Activated CD4-positive, alpha-beta memory T cell treated with anti-CD3 and anti-CD28 coated beads for 36 hours (primary cell): ENCODE data around the gene MAPRE2. TPM values are rescaled to one million over a fixed set of nuclear protein-coding genes. Genes with fewer than 3 reads are reported as not detected.
A peak's percentile ranks its signal among the peaks of the same experiment; 100 is the strongest.

Experiments used
- CTCF ChIA-PET: fragments of 350-600 bp; sonication (Branson Sonifier 250); formaldehyde crosslinking; loops from one replicate; lab custom pipeline; 2021; ENCODE audit warnings: antibody characterized with exemption, inconsistent platforms; lab: Charles Lee
- POLR2A ChIA-PET: fragments of 350-600 bp; sonication (Branson Sonifier 250); formaldehyde crosslinking; loops from one replicate; lab custom pipeline; 2021; ENCODE audit warnings: antibody characterized with exemption; lab: Charles Lee
- DNase-seq: peaks from one replicate; pipeline ENCODE4 v3.0.0-alpha.2; 2020
- H3K27ac Mint-ChIP-seq: one replicate; pipeline ENCODE4 v1.8.0; 2021; ENCODE audit warnings: mixed read lengths
- H3K27me3 Mint-ChIP-seq: one replicate; pipeline ENCODE4 v1.8.0; 2021; ENCODE audit warnings: mixed read lengths
- H3K36me3 Mint-ChIP-seq: one replicate; pipeline ENCODE4 v1.8.0; 2021; ENCODE audit warnings: mixed read lengths
- H3K4me1 Mint-ChIP-seq: one replicate; pipeline ENCODE4 v1.8.0; 2021; ENCODE audit warnings: low read depth, mixed read lengths
- H3K4me3 Mint-ChIP-seq: one replicate; pipeline ENCODE4 v1.8.0; 2021; ENCODE audit warnings: mild to moderate bottlenecking, mixed read lengths
- H3K9me3 Mint-ChIP-seq: one replicate; pipeline ENCODE4 v1.8.0; 2021; ENCODE audit warnings: mixed read lengths
- intact Hi-C: fragments of 100-400 bp; cut with micrococcal nuclease; formaldehyde crosslinking; loops from one replicate; pipeline ENCODE4 v1.15.1; 2023
- total RNA-seq, 2 experiments: library from RNA; stranded (reverse); gene quantifications; one replicate each; pipeline ENCODE4 v1.2.3, GENCODE V29; 2021

MAPRE2 gene
- total RNA-seq = 10 to 100 TPM; 46.4 to 46.5 TPM

GRCh38 chr18:35040988-35041814 is at the start of gene MAPRE2:
Gene MAPRE2 (plus strand): TSS chr18:35041413. CDS start chr18:35041540, 127 bp downstream.
- peaks cover 63% of the 10 kb centered on the region for H3K4me1 Mint-ChIP-seq
- ChIA-PET CTCF (interaction anchor here (0.9 to 5.4 kb wide), 6 partner anchors 9 to 175 kb away, joined by 3 to 57 read pairs (median 4); no protein-coding TSS in a partner anchor), POLR2A (interaction anchor here (0.9 to 4.1 kb wide), 9 partner anchors 9 to 303 kb away, joined by 3 to 46 read pairs (median 6); partner anchors contain the start of genes ZNF24 and ZNF397)
- intact Hi-C loops = loop anchor here (1.0 to 10.0 kb wide), 10 partner anchors 11 to 1026 kb away; partner anchors contain the start of genes INO80C, RMP24, RPRD1A and ZNF396
- H3K27ac Mint-ChIP-seq = peak within 1 kb of the TSS; percentile 94
- no peaks in the 10 kb centered on the region for H3K9me3 Mint-ChIP-seq
- peak within 1 kb of the TSS; percentile 98 for H3K4me3 Mint-ChIP-seq
- DNase-seq = peak; percentile 99
- no peaks in the 10 kb centered on the region for H3K27me3 Mint-ChIP-seq
- peaks cover 5% of the 10 kb centered on the region for H3K36me3 Mint-ChIP-seq

- Mint-ChIP-seq H3K4me3 (no peak overlapping the region), H3K27me3 (peaks cover 2% of the 10 kb centered on the region), H3K27ac (no peak overlapping the region), H3K36me3 (no peaks in the 10 kb centered on the region), H3K4me1 (peaks cover 4% of the 10 kb centered on the region), H3K9me3 (no peaks in the 10 kb centered on the region)
- ChIA-PET CTCF (interaction anchor here (1.1 kb wide), 1 partner anchor 152 kb away, joined by 5 read pairs; no protein-coding TSS in a partner anchor), POLR2A (no interaction called here)
- no peak for DNase-seq
- intact Hi-C loops = no loop called here
Measured at GRCh38 chr18:34991561-34991960, 49.7 kb upstream of the MAPRE2 start.

GRCh38 chr18:34993289-34993688 is 47.9 kb upstream of the MAPRE2 start:
- Mint-ChIP-seq H3K27ac (no peak overlapping the region), H3K4me3 (no peak overlapping the region), H3K9me3 (no peaks in the 10 kb centered on the region), H3K4me1 (peaks cover 4% of the 10 kb centered on the region), H3K36me3 (no peaks in the 10 kb centered on the region), H3K27me3 (peaks cover 2% of the 10 kb centered on the region)
- ChIA-PET POLR2A (no interaction called here), CTCF (interaction anchor here (0.9 to 1.2 kb wide), 3 partner anchors 14 to 237 kb away, joined by 3 to 4 read pairs (median 4); no protein-coding TSS in a partner anchor)
- no peak for DNase-seq
- intact Hi-C loops = no loop called here

- intact Hi-C loops = no loop called here
- H3K27me3 Mint-ChIP-seq = no peaks in the 10 kb centered on the region
- no peaks in the 10 kb centered on the region for H3K9me3 Mint-ChIP-seq
- H3K4me1 Mint-ChIP-seq = peaks cover 4% of the 10 kb centered on the region
- ChIA-PET CTCF (no interaction called here), POLR2A (no interaction called here)
- H3K36me3 Mint-ChIP-seq = no peaks in the 10 kb centered on the region
- no peak overlapping the region for H3K4me3 Mint-ChIP-seq
- H3K27ac Mint-ChIP-seq = no peak overlapping the region
- DNase-seq = no peak
Measured at GRCh38 chr18:34995746-34996145, 45.5 kb upstream of the MAPRE2 start.

- no peaks in the 10 kb centered on the region for H3K9me3 Mint-ChIP-seq
- H3K27me3 Mint-ChIP-seq = no peaks in the 10 kb centered on the region
- H3K4me1 Mint-ChIP-seq = no peaks in the 10 kb centered on the region
- ChIA-PET CTCF (no interaction called here), POLR2A (no interaction called here)
- intact Hi-C loops = no loop called here
- DNase-seq = no peak
- no peaks in the 10 kb centered on the region for H3K36me3 Mint-ChIP-seq
- H3K27ac Mint-ChIP-seq = no peak overlapping the region
- no peak overlapping the region for H3K4me3 Mint-ChIP-seq
Measured at GRCh38 chr18:34998661-34999060, 42.6 kb upstream of the MAPRE2 start.

DNA sequence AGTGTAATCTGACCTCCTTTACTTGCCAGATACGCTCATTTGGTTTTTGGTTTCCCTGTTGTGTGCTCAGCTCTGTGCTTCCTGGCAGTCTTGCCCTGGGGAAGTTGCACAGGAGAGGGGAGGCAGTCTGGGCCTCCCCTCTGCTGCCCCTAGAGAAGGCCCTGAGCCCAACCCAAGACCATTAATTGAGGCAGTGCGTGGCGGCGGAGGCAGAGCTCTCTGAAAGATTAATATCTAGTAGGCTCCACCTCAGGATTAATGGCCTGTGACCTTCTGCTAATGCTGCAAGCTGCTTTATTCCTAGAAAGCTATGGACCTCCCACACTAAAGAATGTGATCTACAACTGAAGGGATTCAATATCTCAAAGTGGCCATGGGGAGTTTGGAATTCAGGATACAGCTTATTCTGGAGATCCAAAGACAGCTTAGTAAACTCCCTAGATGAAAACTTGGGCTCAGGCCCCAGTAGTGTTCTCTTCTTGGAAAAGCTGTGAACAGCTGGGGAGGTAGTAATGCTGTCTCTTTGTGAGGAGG is 41.4 kb upstream of the MAPRE2 start:
- no peak overlapping the region for H3K27ac Mint-ChIP-seq
- no peaks in the 10 kb centered on the region for H3K4me1 Mint-ChIP-seq
- POLR2A ChIA-PET = no interaction called here
- no peaks in the 10 kb centered on the region for H3K36me3 Mint-ChIP-seq
- no peaks in the 10 kb centered on the region for H3K27me3 Mint-ChIP-seq
- intact Hi-C loops = loop anchor here (10.0 kb wide), 1 partner anchor 355 kb away; no protein-coding TSS in a partner anchor
- H3K9me3 Mint-ChIP-seq = no peaks in the 10 kb centered on the region
- no peak for DNase-seq
- no peak overlapping the region for H3K4me3 Mint-ChIP-seq
- CTCF ChIA-PET = interaction anchor here (0.7 to 1.7 kb wide), 3 partner anchors 23 to 144 kb away, joined by 3 read pairs; no protein-coding TSS in a partner anchor

GRCh38 chr18:35000457-35000856 is 40.8 kb upstream of the MAPRE2 start:
- Mint-ChIP-seq H3K4me3 (no peak overlapping the region), H3K36me3 (no peaks in the 10 kb centered on the region), H3K27me3 (no peaks in the 10 kb centered on the region), H3K9me3 (no peaks in the 10 kb centered on the region), H3K27ac (no peak overlapping the region), H3K4me1 (no peaks in the 10 kb centered on the region)
- POLR2A ChIA-PET = no interaction called here
- intact Hi-C loops = loop anchor here (10.0 kb wide), 1 partner anchor 354 kb away; no protein-coding TSS in a partner anchor
- CTCF ChIA-PET = interaction anchor here (0.6 to 1.7 kb wide), 4 partner anchors 16 to 143 kb away, joined by 3 to 4 read pairs (median 3); no protein-coding TSS in a partner anchor
- no peak for DNase-seq

DNA sequence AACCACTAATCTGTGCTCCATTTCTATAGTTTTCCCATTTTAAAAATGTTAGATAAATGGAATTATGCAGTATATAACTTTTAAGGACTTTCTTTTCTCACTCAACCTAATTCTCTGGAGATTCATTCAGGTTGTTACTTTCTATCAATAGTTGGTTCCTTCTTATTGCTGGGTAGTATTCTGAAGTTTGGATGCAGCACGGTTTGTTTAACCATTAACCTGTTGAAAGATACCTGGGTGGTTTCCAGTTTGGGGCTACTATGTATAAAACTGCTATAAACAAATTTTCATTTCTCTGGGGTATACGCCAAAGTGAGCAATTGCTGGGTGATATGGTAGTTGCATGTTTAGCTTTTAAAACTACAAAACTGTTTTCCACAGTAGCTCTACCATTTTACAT is 39.1 kb upstream of the MAPRE2 start:
- Mint-ChIP-seq H3K9me3 (no peaks in the 10 kb centered on the region), H3K27me3 (no peaks in the 10 kb centered on the region), H3K36me3 (no peaks in the 10 kb centered on the region), H3K4me3 (no peak overlapping the region), H3K4me1 (no peaks in the 10 kb centered on the region), H3K27ac (no peak overlapping the region)
- intact Hi-C loops = loop anchor here (10.0 kb wide), 1 partner anchor 353 kb away; no protein-coding TSS in a partner anchor
- no peak for DNase-seq
- POLR2A ChIA-PET = no interaction called here
- CTCF ChIA-PET = no interaction called here

DNA sequence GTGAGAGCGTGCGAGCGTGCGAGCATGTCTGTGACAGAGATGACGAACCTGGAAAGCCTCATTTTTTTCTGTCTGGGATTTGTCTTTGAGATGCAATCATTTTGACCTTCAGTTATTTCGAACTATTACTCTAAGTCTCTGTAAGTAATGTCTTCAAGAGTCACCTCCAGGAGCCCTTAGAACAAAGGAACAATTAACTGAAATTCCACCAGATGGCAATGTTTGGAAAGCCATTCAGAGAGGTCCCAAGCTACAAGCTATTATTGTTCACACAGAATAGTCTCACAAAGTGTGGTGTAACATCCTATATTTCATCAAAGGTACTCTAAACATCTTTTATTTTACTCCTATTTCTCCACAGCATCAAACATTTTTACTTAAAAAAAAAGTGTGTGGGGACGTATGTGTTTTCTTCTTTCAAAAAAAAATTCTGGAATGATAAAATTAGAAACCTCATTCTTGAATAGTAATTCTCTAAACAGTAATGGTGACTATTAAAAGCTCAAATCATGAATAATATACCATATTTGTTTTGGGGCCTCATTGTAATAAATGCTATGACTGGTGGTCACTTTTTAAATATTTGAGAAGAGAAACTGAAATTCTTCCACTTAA is 35.1 kb upstream of the MAPRE2 start:
- no peaks in the 10 kb centered on the region for H3K4me1 Mint-ChIP-seq
- DNase-seq = no peak
- intact Hi-C loops = loop anchor here (1.0 to 10.0 kb wide), 4 partner anchors 138 to 349 kb away; no protein-coding TSS in a partner anchor

GRCh38 chr18:35010156-35010555 is 31.1 kb upstream of the MAPRE2 start:
- no peaks in the 10 kb centered on the region for H3K9me3 Mint-ChIP-seq
- no peaks in the 10 kb centered on the region for H3K4me1 Mint-ChIP-seq
- H3K36me3 Mint-ChIP-seq = no peaks in the 10 kb centered on the region
- ChIA-PET CTCF (interaction anchor here (0.9 to 5.1 kb wide), 4 partner anchors 13 to 345 kb away, joined by 3 to 61 read pairs (median 4); no protein-coding TSS in a partner anchor), POLR2A (no interaction called here)
- H3K27me3 Mint-ChIP-seq = no peaks in the 10 kb centered on the region
- no peak for DNase-seq
- H3K4me3 Mint-ChIP-seq = no peak overlapping the region
- intact Hi-C loops = no loop called here
- H3K27ac Mint-ChIP-seq = no peak overlapping the region

More for the DNA sequence above, 35.1 kb upstream of the MAPRE2 start:
- ChIA-PET CTCF (interaction anchor here (0.7 to 5.1 kb wide), 20 partner anchors 12 to 966 kb away, joined by 3 to 61 read pairs (median 4); partner anchors contain the start of genes MAPRE2 and RMP24), POLR2A (no interaction called here)
- Mint-ChIP-seq H3K27ac (no peak overlapping the region), H3K4me3 (no peak overlapping the region), H3K36me3 (no peaks in the 10 kb centered on the region), H3K27me3 (no peaks in the 10 kb centered on the region), H3K9me3 (no peaks in the 10 kb centered on the region)

DNA sequence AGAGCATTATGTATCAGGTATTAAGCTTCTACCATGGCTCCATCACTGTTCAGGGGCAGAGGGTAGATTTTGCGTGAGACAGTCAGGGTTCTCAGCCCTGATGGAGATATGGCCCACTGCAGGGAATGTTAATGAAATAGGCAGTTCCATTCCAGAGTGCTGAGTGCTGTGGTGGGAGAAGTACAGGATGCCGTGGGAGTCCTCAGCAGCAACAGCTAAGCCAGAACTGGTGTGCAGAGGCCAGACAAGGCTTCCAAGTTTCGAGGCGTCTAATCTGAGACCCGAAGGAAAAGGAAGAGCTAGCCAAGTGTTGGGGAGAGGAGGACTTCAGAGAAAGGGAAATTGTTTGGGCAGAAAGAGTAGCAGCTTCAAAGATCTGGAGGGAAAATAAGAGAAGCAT is 30.2 kb upstream of the MAPRE2 start:
- Mint-ChIP-seq H3K36me3 (no peaks in the 10 kb centered on the region), H3K9me3 (no peaks in the 10 kb centered on the region), H3K27me3 (no peaks in the 10 kb centered on the region), H3K27ac (no peak overlapping the region), H3K4me3 (no peak overlapping the region), H3K4me1 (no peaks in the 10 kb centered on the region)
- intact Hi-C loops = no loop called here
- DNase-seq = no peak
- ChIA-PET CTCF (interaction anchor here (0.6 to 1.2 kb wide), 3 partner anchors 19 to 344 kb away, joined by 3 to 4 read pairs (median 3); no protein-coding TSS in a partner anchor), POLR2A (no interaction called here)
